Vagina (tissue), 2 donors: ENCODE data around the gene VPS51. TPM values are rescaled to one million over a fixed set of nuclear protein-coding genes. Genes with fewer than 3 reads are reported as not detected.

Source experiments
- DNase-seq, 2 donors: peaks; one replicate each; pipeline ENCODE4 v3.0.0-alpha.2; 2017; ENCODE audit errors: extremely low spot score in 2 of 2
- H3K27ac ChIP-seq: fragments of 200-600 bp; sonication (generic); one replicate; pipeline ENCODE4 v1.5.1; 2019
- H3K27me3 ChIP-seq: fragments of 200-600 bp; sonication (generic); one replicate; pipeline ENCODE4 v1.5.1; 2019
- H3K36me3 ChIP-seq, 2 donors: fragments of 200-600 bp; sonication (generic); one replicate each; pipeline ENCODE4 v1.5.1; 2017 to 2019
- H3K4me1 ChIP-seq: fragments of 200-600 bp; sonication (generic); one replicate; pipeline ENCODE4 v1.5.1; 2019
- H3K4me3 ChIP-seq, 2 donors: fragments of 200-600 bp; sonication (generic); 1 replicate in 1 of 2; 2 replicates in 1 of 2; pipeline ENCODE4 v1.5.1; 2016 to 2019
- H3K9me3 ChIP-seq: fragments of 200-600 bp; sonication (generic); one replicate; pipeline ENCODE4 v1.5.1; 2019
- CTCF ChIP-seq, 3 experiments: fragments of 450-650 bp in 2 of 3; fragments of 200-600 bp in 1 of 3; sonication (generic) in 1 of 3; IDR thresholded peaks; one replicate each; pipeline ENCODE4 v1.5.1; 2017 to 2019; ENCODE audit warnings: antibody characterized with exemption in 3 of 3, mild to moderate bottlenecking in 2 of 3, moderate library complexity in 2 of 3
- POLR2A ChIP-seq, 2 donors: fragments of 450-650 bp; IDR thresholded peaks; one replicate each; pipeline ENCODE4 v1.6.1; 2017; ENCODE audit warnings: antibody characterized with exemption in 2 of 2, mild to moderate bottlenecking in 2 of 2, moderate library complexity in 2 of 2
- POLR2AphosphoS5 ChIP-seq, 2 donors: sonication (generic); formaldehyde crosslinking; IDR thresholded peaks; one replicate each; pipeline ENCODE4 v1.9.0; 2017; ENCODE audit warnings: antibody characterized with exemption in 2 of 2, mild to moderate bottlenecking in 2 of 2, low read depth in 1 of 2; ENCODE audit not compliant: insufficient read depth in 1 of 2
- intact Hi-C: fragments of 100-400 bp; cut with DNase I; formaldehyde crosslinking; loops from one replicate; pipeline ENCODE4 v1.15.1; 2023
- total RNA-seq: library from RNA; depleted of rRNA; stranded (reverse); fragments of >200 nt; gene quantifications from one replicate; pipeline ENCODE4 v1.2.3, GENCODE V29; 2016

The VPS51 gene
- total RNA-seq, 1 donor from 2014 or later = 191 TPM

GRCh38 chr11:65110354-65110861, 14.4 kb downstream of the VPS51 start:
- no peaks in the 10 kb centered on the region for H3K27me3 ChIP-seq
- DNase-seq = no peak
- H3K4me1 ChIP-seq = peaks cover 37% of the 10 kb centered on the region
- H3K4me3 ChIP-seq = peak overlapping the region in 1 of 2 donors; percentile 5
- H3K9me3 ChIP-seq = no peaks in the 10 kb centered on the region
- peak; percentile 37 to 48 for TF ChIP-seq POLR2AphosphoS5 (IDR thresholded peaks at IDR 0.05; ENCODE audit: insufficient read depth in 1 of 2, low read depth in 1 of 2)
- TF ChIP-seq CTCF (IDR thresholded peaks at IDR 0.05) = peak; percentile 96 to 99 (median 97)
- no peak for TF ChIP-seq POLR2A (IDR thresholded peaks at IDR 0.05)
- H3K36me3 ChIP-seq = peaks cover 0 to 12% of the 10 kb centered on the region in 2 donors
- peak overlapping the region; percentile 43 for H3K27ac ChIP-seq
- intact Hi-C loops = no loop called here

- Histone ChIP-seq H3K27ac (peak overlapping the region; percentile 43), H3K9me3 (no peaks in the 10 kb centered on the region), H3K4me1 (peaks cover 44% of the 10 kb centered on the region), H3K36me3 (peaks cover 0 to 18% of the 10 kb centered on the region in 2 donors), H3K27me3 (no peaks in the 10 kb centered on the region), H3K4me3 (peak overlapping the region in 1 of 2 donors; percentile 50)
- TF ChIP-seq CTCF (IDR thresholded peaks at IDR 0.05) = no peak
- no peak for TF ChIP-seq POLR2AphosphoS5 (IDR thresholded peaks at IDR 0.05; ENCODE audit: insufficient read depth in 1 of 2, low read depth in 1 of 2)
- TF ChIP-seq POLR2A (IDR thresholded peaks at IDR 0.05) = no peak
- DNase-seq = no peak
- intact Hi-C loops = no loop called here
Measured at GRCh38 chr11:65111159-65111743, 15.2 kb downstream of the VPS51 start.

GRCh38 chr11:65111744-65112545, 15.9 kb downstream of the VPS51 start, which contains the start of gene TM7SF2:
Gene TM7SF2 (plus strand): TSS chr11:65111872. CDS start chr11:65112016, 144 bp downstream.
- peak within 1 kb of the TSS; percentile 50 to 53 for H3K4me3 ChIP-seq
- intact Hi-C loops = no loop called here
- no peaks in the 10 kb centered on the region for H3K9me3 ChIP-seq
- H3K4me1 ChIP-seq = peaks cover 51% of the 10 kb centered on the region
- peak in 1 of 2 donors; percentile 94 for DNase-seq
- H3K27me3 ChIP-seq = no peaks in the 10 kb centered on the region
- peaks cover 0 to 20% of the 10 kb centered on the region in 2 donors for H3K36me3 ChIP-seq
- TF ChIP-seq POLR2A (IDR thresholded peaks at IDR 0.05) = peak in 1 of 2 donors; percentile 27
- no peak for TF ChIP-seq CTCF (IDR thresholded peaks at IDR 0.05)
- TF ChIP-seq POLR2AphosphoS5 (IDR thresholded peaks at IDR 0.05; ENCODE audit: insufficient read depth in 1 of 2, low read depth in 1 of 2) = peak; percentile 64 to 84
- peak within 1 kb of the TSS; percentile 43 for H3K27ac ChIP-seq

- peak overlapping the region; percentile 50 to 53 for H3K4me3 ChIP-seq
- no peaks in the 10 kb centered on the region for H3K27me3 ChIP-seq
- intact Hi-C loops = no loop called here
- peaks cover 55% of the 10 kb centered on the region for H3K4me1 ChIP-seq
- H3K27ac ChIP-seq = peak overlapping the region; percentile 27
- TF ChIP-seq POLR2A (IDR thresholded peaks at IDR 0.05) (no peak), CTCF (IDR thresholded peaks at IDR 0.05) (peak; percentile 44 to 65 (median 48))
- H3K36me3 ChIP-seq = peaks cover 0 to 17% of the 10 kb centered on the region in 2 donors
- H3K9me3 ChIP-seq = no peaks in the 10 kb centered on the region
- no peak for DNase-seq
Measured at GRCh38 chr11:65112546-65113360, 16.7 kb downstream of the VPS51 start.
